HepG2 (cell line): Measurements from ENCODE around the gene SNAPC4. TPM values are rescaled to one million over a fixed set of nuclear protein-coding genes. Genes with fewer than 3 reads are reported as not detected.

ENCODE experiments used
- DNMT3B ChIP-seq: conservative IDR thresholded peaks from 2 replicates; pipeline ENCODE4 v1.6.1; 2016; ENCODE audit warnings: missing biosample characterization, control low read depth
- POLR2A ChIP-seq, 2 experiments: IDR thresholded peaks; 2 replicates each; pipeline ENCODE4 v1.6.1; 2011; ENCODE audit warnings: low read depth in 2 of 2, low read length in 2 of 2, mild to moderate bottlenecking in 1 of 2, moderate library complexity in 1 of 2; ENCODE audit not compliant: insufficient read depth in 1 of 2
- SMC3 ChIP-seq: IDR thresholded peaks from 2 replicates; pipeline ENCODE4 v1.6.1; 2011; ENCODE audit warnings: low read length, improper control_type of control experiment
- SRF ChIP-seq: IDR thresholded peaks from 2 replicates; pipeline ENCODE4 v1.6.1; 2011; ENCODE audit warnings: mild to moderate bottlenecking, low read depth, low read length, moderate library complexity
- THAP11 ChIP-seq: IDR thresholded peaks from 2 replicates; pipeline ENCODE4 v1.6.1; 2016; ENCODE audit warnings: missing biosample characterization, missing genetic modification reagents
- ZFAT ChIP-seq: sonication (generic); formaldehyde crosslinking; conservative IDR thresholded peaks from 2 replicates; pipeline ENCODE4 v1.8.1; 2023; ENCODE audit warnings: missing genetic modification reagents, inconsistent platforms
- ZFP36L1 ChIP-seq: sonication (generic); formaldehyde crosslinking; IDR thresholded peaks from 2 replicates; pipeline ENCODE4 v1.8.0; 2022; ENCODE audit warnings: mild to moderate bottlenecking, missing genetic modification reagents, moderate library complexity
- ZSCAN20 ChIP-seq: sonication (generic); formaldehyde crosslinking; IDR thresholded peaks from 2 replicates; pipeline ENCODE4 v1.4.0; 2020; ENCODE audit warnings: missing genetic modification reagents, mild to moderate bottlenecking, borderline replicate concordance
- polyA plus RNA-seq, 8 experiments: library from polyadenylated mRNA; depleted of rRNA in 3 of 8; stranded (reverse) in 7 of 8; unstranded in 1 of 8; fragments of >200 nt; fragmentation: Illumina TruSeq in 4 of 8; extraction: Trizol in 4 of 8; gene quantifications; 2 replicates each; pipeline versions ENCODE4 v1.2.1 to v1.2.3, GENCODE V29; 2011 to 2016; ENCODE audit warnings: low read depth in 4 of 8, missing spikeins in 1 of 8, mixed read lengths in 1 of 8; ENCODE audit not compliant: insufficient read depth in 1 of 8
- total RNA-seq, 5 experiments: library from RNA; depleted of rRNA; stranded (reverse); fragments of >200 nt; fragmentation: Illumina TruSeq; extraction: Trizol; gene quantifications; 2 replicates each; pipeline ENCODE4 v1.2.3, GENCODE V29; 2016; ENCODE audit warnings: low read depth in 1 of 5
- TF ChIP-seq, protein P1 (sequence below), 2 experiments: sonication (generic) in 1 of 2; formaldehyde crosslinking in 1 of 2; IDR thresholded peaks; 2 replicates each; pipeline versions ENCODE4 v1.4.0 to v1.6.1; 2018 to 2020; ENCODE audit warnings: missing genetic modification reagents in 2 of 2, borderline replicate concordance in 1 of 2, low read depth in 1 of 2, mild to moderate bottlenecking in 1 of 2, missing biosample characterization in 1 of 2
- TF ChIP-seq, protein P2 (sequence below): sonication (generic); formaldehyde crosslinking; IDR thresholded peaks from 2 replicates; pipeline ENCODE4 v1.4.0; 2020; ENCODE audit warnings: missing genetic modification reagents
- TF ChIP-seq, protein P3 (sequence below): sonication (generic); formaldehyde crosslinking; IDR thresholded peaks from 2 replicates; pipeline ENCODE4 v1.4.0; 2020; ENCODE audit warnings: mild to moderate bottlenecking, missing genetic modification reagents
- TF ChIP-seq, protein P4 (sequence below): IDR thresholded peaks from 2 replicates; pipeline ENCODE4 v1.6.1; 2016
- TF ChIP-seq, protein P5 (sequence below): sonication (generic); formaldehyde crosslinking; conservative IDR thresholded peaks from 2 replicates; pipeline ENCODE4 v1.8.0; 2022; ENCODE audit warnings: low read depth, missing genetic modification reagents
- TF ChIP-seq, protein P6 (sequence below): sonication (generic); formaldehyde crosslinking; IDR thresholded peaks from 2 replicates; pipeline ENCODE4 v1.4.0; 2020; ENCODE audit warnings: mild to moderate bottlenecking, missing genetic modification reagents

Gene SNAPC4
- total and polyA plus RNA-seq, 2 of the 13 experiments (the other 11 are each of a cell fraction or from before 2014, with no cell fraction given): 2.0 to 6.0 TPM

DNA sequence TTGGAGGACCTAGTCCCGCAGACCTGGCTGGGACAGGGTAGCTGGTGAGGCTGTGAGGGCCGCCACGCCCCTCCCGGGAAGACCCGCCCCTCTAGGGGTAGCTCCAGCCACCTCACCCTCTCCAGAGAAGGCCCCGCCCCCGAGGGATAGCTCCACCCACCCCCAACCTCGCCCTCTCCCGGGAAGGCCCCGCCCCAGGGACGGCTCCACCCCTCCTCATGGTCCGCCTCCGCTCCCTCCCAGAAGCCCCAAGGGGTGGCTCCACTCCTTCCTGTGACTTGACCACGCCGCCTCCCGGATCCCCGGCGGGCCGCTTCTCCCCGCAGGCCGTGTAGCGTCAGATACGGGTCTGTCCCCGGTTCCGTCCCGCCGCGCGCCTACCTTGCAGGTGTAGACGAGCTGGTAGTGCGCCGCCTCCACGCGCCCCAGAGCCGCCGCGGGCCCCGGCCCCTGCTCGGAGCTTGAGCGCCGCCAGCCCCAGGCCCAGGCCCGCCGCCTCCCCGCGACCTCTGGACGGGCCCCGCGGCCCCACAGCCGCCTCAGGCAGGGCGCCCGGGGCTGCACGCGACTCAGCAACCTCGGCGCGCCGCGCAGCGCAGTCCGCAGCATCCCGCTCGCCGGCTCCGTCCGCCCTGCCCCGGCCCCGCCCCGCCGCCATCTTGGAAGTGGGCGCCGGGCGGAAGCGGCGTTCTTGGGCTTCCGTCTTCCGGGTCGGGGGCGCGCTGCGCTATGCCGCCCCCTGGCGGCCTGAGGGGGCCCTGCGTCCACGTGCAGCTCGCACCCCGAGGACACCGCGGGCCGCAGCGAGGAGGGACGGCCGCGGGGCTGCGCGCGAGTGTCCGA is 36.6 kb downstream of the SNAPC4 start, which contains the start of gene DNLZ (continued):
- peak; percentile 29; the same call in 1 of the 2 replicates for TF ChIP-seq ZSCAN20 (CRISPR knock-in tag)
- TF ChIP-seq, protein P1, sequence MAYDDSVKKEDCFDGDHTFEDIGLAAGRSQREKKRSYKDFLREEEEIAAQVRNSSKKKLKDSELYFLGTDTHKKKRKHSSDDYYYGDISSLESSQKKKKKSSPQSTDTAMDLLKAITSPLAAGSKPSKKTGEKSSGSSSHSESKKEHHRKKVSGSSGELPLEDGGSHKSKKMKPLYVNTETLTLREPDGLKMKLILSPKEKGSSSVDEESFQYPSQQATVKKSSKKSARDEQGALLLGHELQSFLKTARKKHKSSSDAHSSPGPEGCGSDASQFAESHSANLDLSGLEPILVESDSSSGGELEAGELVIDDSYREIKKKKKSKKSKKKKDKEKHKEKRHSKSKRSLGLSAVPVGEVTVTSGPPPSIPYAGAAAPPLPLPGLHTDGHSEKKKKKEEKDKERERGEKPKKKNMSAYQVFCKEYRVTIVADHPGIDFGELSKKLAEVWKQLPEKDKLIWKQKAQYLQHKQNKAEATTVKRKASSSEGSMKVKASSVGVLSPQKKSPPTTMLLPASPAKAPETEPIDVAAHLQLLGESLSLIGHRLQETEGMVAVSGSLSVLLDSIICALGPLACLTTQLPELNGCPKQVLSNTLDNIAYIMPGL (CRISPR knock-in tag; IDR thresholded peaks at IDR 0.05; ENCODE audit: borderline replicate concordance in 1 of 2, low read depth in 1 of 2): peak; percentile 85 to 90
- TF ChIP-seq POLR2A (IDR thresholded peaks at IDR 0.05; ENCODE audit: insufficient read depth in 1 of 2, low read depth in 2 of 2, low read length in 2 of 2): peak in 1 of 2 experiments; percentile 72; a peak in 2 of 4 replicates
- TF ChIP-seq, protein P2, sequence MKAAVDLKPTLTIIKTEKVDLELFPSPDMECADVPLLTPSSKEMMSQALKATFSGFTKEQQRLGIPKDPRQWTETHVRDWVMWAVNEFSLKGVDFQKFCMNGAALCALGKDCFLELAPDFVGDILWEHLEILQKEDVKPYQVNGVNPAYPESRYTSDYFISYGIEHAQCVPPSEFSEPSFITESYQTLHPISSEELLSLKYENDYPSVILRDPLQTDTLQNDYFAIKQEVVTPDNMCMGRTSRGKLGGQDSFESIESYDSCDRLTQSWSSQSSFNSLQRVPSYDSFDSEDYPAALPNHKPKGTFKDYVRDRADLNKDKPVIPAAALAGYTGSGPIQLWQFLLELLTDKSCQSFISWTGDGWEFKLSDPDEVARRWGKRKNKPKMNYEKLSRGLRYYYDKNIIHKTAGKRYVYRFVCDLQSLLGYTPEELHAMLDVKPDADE (CRISPR knock-in tag): 0 out of 2 replicates have a peak, but pooled peaks have one; percentile 46
- TF ChIP-seq, protein P3, sequence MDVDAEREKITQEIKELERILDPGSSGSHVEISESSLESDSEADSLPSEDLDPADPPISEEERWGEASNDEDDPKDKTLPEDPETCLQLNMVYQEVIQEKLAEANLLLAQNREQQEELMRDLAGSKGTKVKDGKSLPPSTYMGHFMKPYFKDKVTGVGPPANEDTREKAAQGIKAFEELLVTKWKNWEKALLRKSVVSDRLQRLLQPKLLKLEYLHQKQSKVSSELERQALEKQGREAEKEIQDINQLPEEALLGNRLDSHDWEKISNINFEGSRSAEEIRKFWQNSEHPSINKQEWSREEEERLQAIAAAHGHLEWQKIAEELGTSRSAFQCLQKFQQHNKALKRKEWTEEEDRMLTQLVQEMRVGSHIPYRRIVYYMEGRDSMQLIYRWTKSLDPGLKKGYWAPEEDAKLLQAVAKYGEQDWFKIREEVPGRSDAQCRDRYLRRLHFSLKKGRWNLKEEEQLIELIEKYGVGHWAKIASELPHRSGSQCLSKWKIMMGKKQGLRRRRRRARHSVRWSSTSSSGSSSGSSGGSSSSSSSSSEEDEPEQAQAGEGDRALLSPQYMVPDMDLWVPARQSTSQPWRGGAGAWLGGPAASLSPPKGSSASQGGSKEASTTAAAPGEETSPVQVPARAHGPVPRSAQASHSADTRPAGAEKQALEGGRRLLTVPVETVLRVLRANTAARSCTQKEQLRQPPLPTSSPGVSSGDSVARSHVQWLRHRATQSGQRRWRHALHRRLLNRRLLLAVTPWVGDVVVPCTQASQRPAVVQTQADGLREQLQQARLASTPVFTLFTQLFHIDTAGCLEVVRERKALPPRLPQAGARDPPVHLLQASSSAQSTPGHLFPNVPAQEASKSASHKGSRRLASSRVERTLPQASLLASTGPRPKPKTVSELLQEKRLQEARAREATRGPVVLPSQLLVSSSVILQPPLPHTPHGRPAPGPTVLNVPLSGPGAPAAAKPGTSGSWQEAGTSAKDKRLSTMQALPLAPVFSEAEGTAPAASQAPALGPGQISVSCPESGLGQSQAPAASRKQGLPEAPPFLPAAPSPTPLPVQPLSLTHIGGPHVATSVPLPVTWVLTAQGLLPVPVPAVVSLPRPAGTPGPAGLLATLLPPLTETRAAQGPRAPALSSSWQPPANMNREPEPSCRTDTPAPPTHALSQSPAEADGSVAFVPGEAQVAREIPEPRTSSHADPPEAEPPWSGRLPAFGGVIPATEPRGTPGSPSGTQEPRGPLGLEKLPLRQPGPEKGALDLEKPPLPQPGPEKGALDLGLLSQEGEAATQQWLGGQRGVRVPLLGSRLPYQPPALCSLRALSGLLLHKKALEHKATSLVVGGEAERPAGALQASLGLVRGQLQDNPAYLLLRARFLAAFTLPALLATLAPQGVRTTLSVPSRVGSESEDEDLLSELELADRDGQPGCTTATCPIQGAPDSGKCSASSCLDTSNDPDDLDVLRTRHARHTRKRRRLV (CRISPR knock-in tag): no peak
- no peak; the same call in 1 of the 2 replicates for TF ChIP-seq ZFP36L1 (CRISPR knock-in tag)
- TF ChIP-seq THAP11 (CRISPR knock-in tag): peak; percentile 90
- TF ChIP-seq, protein P4, sequence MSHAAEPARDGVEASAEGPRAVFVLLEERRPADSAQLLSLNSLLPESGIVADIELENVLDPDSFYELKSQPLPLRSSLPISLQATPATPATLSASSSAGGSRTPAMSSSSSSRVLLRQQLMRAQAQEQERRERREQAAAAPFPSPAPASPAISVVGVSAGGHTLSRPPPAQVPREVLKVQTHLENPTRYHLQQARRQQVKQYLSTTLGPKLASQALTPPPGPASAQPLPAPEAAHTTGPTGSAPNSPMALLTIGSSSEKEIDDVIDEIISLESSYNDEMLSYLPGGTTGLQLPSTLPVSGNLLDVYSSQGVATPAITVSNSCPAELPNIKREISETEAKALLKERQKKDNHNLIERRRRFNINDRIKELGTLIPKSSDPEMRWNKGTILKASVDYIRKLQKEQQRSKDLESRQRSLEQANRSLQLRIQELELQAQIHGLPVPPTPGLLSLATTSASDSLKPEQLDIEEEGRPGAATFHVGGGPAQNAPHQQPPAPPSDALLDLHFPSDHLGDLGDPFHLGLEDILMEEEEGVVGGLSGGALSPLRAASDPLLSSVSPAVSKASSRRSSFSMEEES: 0 out of 2 replicates have a peak, but pooled peaks have one; percentile 37
- TF ChIP-seq, protein P5, sequence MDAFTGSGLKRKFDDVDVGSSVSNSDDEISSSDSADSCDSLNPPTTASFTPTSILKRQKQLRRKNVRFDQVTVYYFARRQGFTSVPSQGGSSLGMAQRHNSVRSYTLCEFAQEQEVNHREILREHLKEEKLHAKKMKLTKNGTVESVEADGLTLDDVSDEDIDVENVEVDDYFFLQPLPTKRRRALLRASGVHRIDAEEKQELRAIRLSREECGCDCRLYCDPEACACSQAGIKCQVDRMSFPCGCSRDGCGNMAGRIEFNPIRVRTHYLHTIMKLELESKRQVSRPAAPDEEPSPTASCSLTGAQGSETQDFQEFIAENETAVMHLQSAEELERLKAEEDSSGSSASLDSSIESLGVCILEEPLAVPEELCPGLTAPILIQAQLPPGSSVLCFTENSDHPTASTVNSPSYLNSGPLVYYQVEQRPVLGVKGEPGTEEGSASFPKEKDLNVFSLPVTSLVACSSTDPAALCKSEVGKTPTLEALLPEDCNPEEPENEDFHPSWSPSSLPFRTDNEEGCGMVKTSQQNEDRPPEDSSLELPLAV (CRISPR knock-in tag): peak; percentile 87; the same call in 1 of the 2 replicates
- peak; percentile 28; the same call in 1 of the 2 replicates for TF ChIP-seq SMC3
- no peak for TF ChIP-seq ZFAT (CRISPR knock-in tag)
- TF ChIP-seq DNMT3B: no peak
- TF ChIP-seq, protein P6, sequence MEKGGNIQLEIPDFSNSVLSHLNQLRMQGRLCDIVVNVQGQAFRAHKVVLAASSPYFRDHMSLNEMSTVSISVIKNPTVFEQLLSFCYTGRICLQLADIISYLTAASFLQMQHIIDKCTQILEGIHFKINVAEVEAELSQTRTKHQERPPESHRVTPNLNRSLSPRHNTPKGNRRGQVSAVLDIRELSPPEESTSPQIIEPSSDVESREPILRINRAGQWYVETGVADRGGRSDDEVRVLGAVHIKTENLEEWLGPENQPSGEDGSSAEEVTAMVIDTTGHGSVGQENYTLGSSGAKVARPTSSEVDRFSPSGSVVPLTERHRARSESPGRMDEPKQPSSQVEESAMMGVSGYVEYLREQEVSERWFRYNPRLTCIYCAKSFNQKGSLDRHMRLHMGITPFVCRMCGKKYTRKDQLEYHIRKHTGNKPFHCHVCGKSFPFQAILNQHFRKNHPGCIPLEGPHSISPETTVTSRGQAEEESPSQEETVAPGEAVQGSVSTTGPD (CRISPR knock-in tag): no peak
- peak; percentile 49; the same call in 1 of the 2 replicates for TF ChIP-seq SRF
